ENCODE results near the gene SLC25A22.

The SLC25A22 gene

DNA sequence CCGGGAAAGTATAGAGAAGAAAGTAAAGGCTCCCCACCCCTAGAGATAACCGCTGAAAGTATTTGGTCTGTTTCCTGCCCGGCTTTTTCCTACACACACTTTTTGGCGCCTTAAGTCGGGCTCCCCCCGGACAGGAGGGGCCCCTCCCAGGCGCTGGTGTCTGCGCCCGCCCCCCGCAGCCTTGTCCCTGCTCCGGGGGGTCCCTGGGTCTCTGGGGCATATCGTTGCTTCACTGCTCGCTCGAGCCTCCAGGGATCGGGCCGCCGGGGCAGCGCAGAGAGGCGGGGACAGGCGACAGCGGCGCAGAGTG is 28.7 kb upstream of the SLC25A22 start:
- no peak for TF ChIP-seq POLR2AphosphoS5 (IDR thresholded peaks at IDR 0.05; ENCODE audit: low read depth, low read length)
- TF ChIP-seq SIN3A (IDR thresholded peaks at IDR 0.05; ENCODE audit: borderline replicate concordance, insufficient read depth, low read length) = no peak
- no peak for TF ChIP-seq TAF1 (IDR thresholded peaks at IDR 0.05; ENCODE audit: borderline replicate concordance, insufficient read depth, low read length)
- TF ChIP-seq, protein P1, sequence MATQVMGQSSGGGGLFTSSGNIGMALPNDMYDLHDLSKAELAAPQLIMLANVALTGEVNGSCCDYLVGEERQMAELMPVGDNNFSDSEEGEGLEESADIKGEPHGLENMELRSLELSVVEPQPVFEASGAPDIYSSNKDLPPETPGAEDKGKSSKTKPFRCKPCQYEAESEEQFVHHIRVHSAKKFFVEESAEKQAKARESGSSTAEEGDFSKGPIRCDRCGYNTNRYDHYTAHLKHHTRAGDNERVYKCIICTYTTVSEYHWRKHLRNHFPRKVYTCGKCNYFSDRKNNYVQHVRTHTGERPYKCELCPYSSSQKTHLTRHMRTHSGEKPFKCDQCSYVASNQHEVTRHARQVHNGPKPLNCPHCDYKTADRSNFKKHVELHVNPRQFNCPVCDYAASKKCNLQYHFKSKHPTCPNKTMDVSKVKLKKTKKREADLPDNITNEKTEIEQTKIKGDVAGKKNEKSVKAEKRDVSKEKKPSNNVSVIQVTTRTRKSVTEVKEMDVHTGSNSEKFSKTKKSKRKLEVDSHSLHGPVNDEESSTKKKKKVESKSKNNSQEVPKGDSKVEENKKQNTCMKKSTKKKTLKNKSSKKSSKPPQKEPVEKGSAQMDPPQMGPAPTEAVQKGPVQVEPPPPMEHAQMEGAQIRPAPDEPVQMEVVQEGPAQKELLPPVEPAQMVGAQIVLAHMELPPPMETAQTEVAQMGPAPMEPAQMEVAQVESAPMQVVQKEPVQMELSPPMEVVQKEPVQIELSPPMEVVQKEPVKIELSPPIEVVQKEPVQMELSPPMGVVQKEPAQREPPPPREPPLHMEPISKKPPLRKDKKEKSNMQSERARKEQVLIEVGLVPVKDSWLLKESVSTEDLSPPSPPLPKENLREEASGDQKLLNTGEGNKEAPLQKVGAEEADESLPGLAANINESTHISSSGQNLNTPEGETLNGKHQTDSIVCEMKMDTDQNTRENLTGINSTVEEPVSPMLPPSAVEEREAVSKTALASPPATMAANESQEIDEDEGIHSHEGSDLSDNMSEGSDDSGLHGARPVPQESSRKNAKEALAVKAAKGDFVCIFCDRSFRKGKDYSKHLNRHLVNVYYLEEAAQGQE (IDR thresholded peaks at IDR 0.05; ENCODE audit: insufficient read depth in 1 of 2, low read depth in 2 of 2, low read length in 2 of 2) = no peak
- TF ChIP-seq FOXP2 (optimal IDR thresholded peaks at IDR 0.05; ENCODE audit: borderline replicate concordance, extremely low read depth, extremely low read length, insufficient read depth) = no peak

DNA sequence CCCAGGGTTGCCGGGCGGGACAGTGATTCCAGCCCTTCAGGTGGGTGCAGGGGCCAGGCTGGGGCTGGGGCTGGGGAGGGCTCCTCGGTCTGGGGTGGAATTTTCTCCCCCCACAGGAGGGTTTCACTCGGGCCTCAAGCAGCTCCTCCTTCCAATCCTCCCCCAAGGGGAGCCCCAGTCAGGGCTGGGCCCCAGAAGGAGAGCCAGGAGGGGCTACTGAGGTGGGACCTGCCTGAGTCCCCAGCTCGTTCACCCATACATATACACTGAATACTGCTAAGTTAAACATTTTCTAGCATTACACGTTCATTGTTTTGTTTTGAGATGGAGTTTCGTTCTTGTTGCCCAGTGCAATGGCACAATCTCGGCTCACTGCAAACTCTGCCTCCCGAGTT is 28.1 kb upstream of the SLC25A22 start:
- TF ChIP-seq POLR2AphosphoS5 (IDR thresholded peaks at IDR 0.05; ENCODE audit: low read depth, low read length) (no peak), TAF1 (IDR thresholded peaks at IDR 0.05; ENCODE audit: borderline replicate concordance, insufficient read depth, low read length) (no peak), FOXP2 (optimal IDR thresholded peaks at IDR 0.05; ENCODE audit: borderline replicate concordance, extremely low read depth, extremely low read length, insufficient read depth) (no peak), SIN3A (IDR thresholded peaks at IDR 0.05; ENCODE audit: borderline replicate concordance, insufficient read depth, low read length) (no peak)
- TF ChIP-seq, protein P1 (IDR thresholded peaks at IDR 0.05; ENCODE audit: insufficient read depth in 1 of 2, low read depth in 2 of 2, low read length in 2 of 2) = no peak

DNA sequence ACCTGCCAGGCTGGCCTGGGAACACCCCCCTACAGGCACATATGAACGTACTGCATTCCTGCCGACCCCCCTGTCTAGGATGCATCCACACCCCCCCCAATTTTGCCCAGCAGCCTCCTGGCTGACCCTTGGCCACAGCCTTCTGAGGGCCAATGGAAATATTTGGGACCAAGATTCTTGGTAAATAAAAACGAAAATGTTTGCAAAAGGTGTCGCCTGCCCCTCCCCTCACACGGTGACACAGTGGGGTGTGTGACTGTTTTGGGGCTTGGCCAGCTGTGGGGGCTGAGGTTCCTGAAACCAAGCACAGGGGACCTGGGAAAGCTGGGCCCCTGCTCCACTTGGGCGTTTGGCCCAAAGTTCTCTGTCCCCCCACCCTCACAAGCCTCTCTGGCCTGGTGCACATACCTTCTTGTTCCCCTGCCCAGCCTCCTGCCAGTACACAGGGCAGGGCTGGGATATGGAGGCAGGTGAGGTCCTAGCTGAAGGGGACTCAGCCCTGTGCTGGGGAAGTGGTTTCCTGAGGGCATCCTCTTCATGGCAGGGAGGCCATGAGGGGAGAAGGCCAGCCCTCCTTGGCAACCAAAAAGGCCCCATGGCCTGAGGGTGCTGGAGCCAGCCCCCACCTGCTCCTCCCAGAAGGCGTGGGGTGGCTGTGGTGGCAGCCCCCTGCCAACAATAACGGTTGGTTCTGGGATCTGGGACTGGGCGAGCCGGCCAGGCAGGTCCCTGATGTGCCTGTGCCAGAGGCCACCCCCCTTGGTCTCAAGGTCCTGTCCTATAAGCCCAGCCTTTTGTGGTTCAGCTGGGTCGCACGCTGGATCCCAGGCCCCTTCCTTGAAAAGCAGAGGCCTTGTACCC is 27.5 kb upstream of the SLC25A22 start:
- TF ChIP-seq TAF1 (IDR thresholded peaks at IDR 0.05; ENCODE audit: borderline replicate concordance, insufficient read depth, low read length) = no peak
- TF ChIP-seq, protein P1 (IDR thresholded peaks at IDR 0.05; ENCODE audit: insufficient read depth in 1 of 2, low read depth in 2 of 2, low read length in 2 of 2) = no peak
- TF ChIP-seq SIN3A (IDR thresholded peaks at IDR 0.05; ENCODE audit: borderline replicate concordance, insufficient read depth, low read length) = no peak
- TF ChIP-seq POLR2AphosphoS5 (IDR thresholded peaks at IDR 0.05; ENCODE audit: low read depth, low read length) = no peak; the same call in 1 of the 2 replicates
- TF ChIP-seq FOXP2 (optimal IDR thresholded peaks at IDR 0.05; ENCODE audit: borderline replicate concordance, extremely low read depth, extremely low read length, insufficient read depth) = no peak

DNA sequence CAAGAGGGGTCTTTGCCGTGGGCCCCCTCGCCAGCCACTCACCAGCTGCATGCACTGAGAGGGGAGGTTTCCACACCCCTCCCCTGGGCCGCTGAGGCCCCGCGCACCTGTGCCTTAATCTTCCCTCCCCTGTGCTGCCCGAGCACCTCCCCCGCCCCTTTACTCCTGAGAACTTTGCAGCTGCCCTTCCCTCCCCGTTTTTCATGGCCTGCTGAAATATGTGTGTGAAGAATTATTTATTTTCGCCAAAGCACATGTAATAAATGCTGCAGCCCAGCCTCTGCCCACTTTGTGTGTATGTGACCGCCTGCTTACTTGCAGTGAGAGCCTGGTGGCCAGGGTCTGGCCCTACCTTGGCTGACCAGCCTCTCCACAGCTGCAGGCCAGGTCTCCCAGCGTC is 26.9 kb upstream of the SLC25A22 start:
- TF ChIP-seq TAF1 (IDR thresholded peaks at IDR 0.05; ENCODE audit: borderline replicate concordance, insufficient read depth, low read length) = no peak
- no peak for TF ChIP-seq SIN3A (IDR thresholded peaks at IDR 0.05; ENCODE audit: borderline replicate concordance, insufficient read depth, low read length)
- TF ChIP-seq, protein P1 (IDR thresholded peaks at IDR 0.05; ENCODE audit: insufficient read depth in 1 of 2, low read depth in 2 of 2, low read length in 2 of 2) = no peak
- TF ChIP-seq POLR2AphosphoS5 (IDR thresholded peaks at IDR 0.05; ENCODE audit: low read depth, low read length) = no peak
- no peak for TF ChIP-seq FOXP2 (optimal IDR thresholded peaks at IDR 0.05; ENCODE audit: borderline replicate concordance, extremely low read depth, extremely low read length, insufficient read depth)
